ENCODE data around the gene PTCD1.

DNA sequence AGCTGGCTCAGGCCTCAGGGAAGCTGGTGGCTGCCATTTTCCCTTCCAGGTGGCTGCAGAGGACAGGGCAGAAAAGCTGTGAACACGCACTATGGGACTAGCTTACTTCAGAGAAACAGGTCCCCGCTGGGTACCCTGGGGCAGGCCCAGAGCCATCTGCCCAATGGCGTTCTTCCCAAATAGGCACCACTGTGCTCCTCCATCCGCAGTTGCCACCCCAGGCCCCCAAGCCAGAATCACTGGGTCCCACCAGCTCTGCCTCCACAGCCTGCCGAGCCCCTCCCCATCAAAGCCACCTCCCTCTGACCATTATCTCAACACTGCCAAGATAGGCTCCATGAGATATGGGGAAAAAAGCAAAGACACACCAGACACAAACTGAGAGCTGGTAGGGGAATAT, 18.4 kb downstream of the PTCD1 start:
- TF ChIP-seq EZH2 (IDR thresholded peaks at IDR 0.05; ENCODE audit: borderline replicate concordance, low read length) (no peak), CTCF (conservative IDR thresholded peaks at IDR 0.05 in 1 of 2, IDR thresholded peaks at IDR 0.05 in 1 of 2; ENCODE audit: extremely low read depth in 1 of 2, insufficient read depth in 1 of 2, low read depth in 1 of 2, low read length in 2 of 2) (no peak)
